GM21381 (cell line): ENCODE results near the gene FOXK2.
"Not testable (repeated sequence)": the region's sequence is repeated elsewhere in the genome, so short reads cannot be mapped to it uniquely, and the experiment has no call there.

ENCODE experiments used
- ATAC-seq: cut with Tn5 transposase; IDR thresholded peaks from one replicate; pipeline ENCODE4 v1.9.1; 2021; ENCODE audit warnings: mild to moderate bottlenecking, moderate library complexity; ENCODE audit not compliant: unreplicated experiment

FOXK2 gene

GRCh38 chr17:82494236-82495055, 25.1 kb upstream of the FOXK2 start:
- peak; percentile 49 for ATAC-seq

GRCh38 chr17:82495844-82496528, 23.5 kb upstream of the FOXK2 start:
- no peak for ATAC-seq

GRCh38 chr17:82496529-82497434, 22.8 kb upstream of the FOXK2 start:
- ATAC-seq, result peak; percentile 64

- peak; percentile 12 for ATAC-seq
Observed at GRCh38 chr17:82497483-82498405, 21.8 kb upstream of the FOXK2 start.

- ATAC-seq, result no peak
Observed at GRCh38 chr17:82502207-82502606, 17.3 kb upstream of the FOXK2 start.

GRCh38 chr17:82503094-82503727, 16.3 kb upstream of the FOXK2 start:
- ATAC-seq, result no peak

- no peak for ATAC-seq
Observed at GRCh38 chr17:82503728-82504308, 15.7 kb upstream of the FOXK2 start.

GRCh38 chr17:82505296-82505695, 14.2 kb upstream of the FOXK2 start:
- ATAC-seq, result no peak

GRCh38 chr17:82506402-82506801, 13.1 kb upstream of the FOXK2 start:
- ATAC-seq, result peak; percentile 95

GRCh38 chr17:82507631-82508175, 11.8 kb upstream of the FOXK2 start:
- no peak for ATAC-seq

- not testable (repeated sequence) for ATAC-seq
Observed at GRCh38 chr17:82511642-82512041, 7.9 kb upstream of the FOXK2 start.

- ATAC-seq, result not testable (repeated sequence)
Observed at GRCh38 chr17:82513864-82514263, 5.7 kb upstream of the FOXK2 start.

- no peak for ATAC-seq
Observed at GRCh38 chr17:82517230-82517865, 2.2 kb upstream of the FOXK2 start.

- ATAC-seq, result no peak
Observed at GRCh38 chr17:82519971-82520903, 705 bp downstream of the FOXK2 start.

- no peak for ATAC-seq
Observed at GRCh38 chr17:82524540-82524939, 5.0 kb downstream of the FOXK2 start.

GRCh38 chr17:82525712-82526111, 6.2 kb downstream of the FOXK2 start:
- no peak for ATAC-seq

- ATAC-seq, result no peak
Observed at GRCh38 chr17:82527898-82528297, 8.4 kb downstream of the FOXK2 start.
